Choroid plexus epithelial cell (primary cell): Measurements from ENCODE around the gene ADH7.
"Not testable (repeated sequence)": the region's sequence is repeated elsewhere in the genome, so short reads cannot be mapped to it uniquely, and the experiment has no call there.

Experiments used
- DNase-seq: peaks from one replicate; pipeline ENCODE4 v3.0.0-alpha.2; 2010; ENCODE audit warnings: low read depth
- H3K4me3 ChIP-seq: 2 replicates; pipeline ENCODE4 v1.5.1; 2011; ENCODE audit warnings: low read depth, mild to moderate bottlenecking, control low read depth, low read length, moderate library complexity
- TF ChIP-seq, protein P1 (sequence below): conservative IDR thresholded peaks from 2 replicates; pipeline ENCODE4 v1.5.1; 2011; ENCODE audit warnings: low read depth, mild to moderate bottlenecking, control low read depth, inconsistent platforms, low read length, moderate library complexity

Gene ADH7

GRCh38 chr4:99430106-99430505 lies 5.0 kb downstream of the ADH7 start:
- H3K4me3 ChIP-seq = no peak overlapping the region
- TF ChIP-seq, protein P1, sequence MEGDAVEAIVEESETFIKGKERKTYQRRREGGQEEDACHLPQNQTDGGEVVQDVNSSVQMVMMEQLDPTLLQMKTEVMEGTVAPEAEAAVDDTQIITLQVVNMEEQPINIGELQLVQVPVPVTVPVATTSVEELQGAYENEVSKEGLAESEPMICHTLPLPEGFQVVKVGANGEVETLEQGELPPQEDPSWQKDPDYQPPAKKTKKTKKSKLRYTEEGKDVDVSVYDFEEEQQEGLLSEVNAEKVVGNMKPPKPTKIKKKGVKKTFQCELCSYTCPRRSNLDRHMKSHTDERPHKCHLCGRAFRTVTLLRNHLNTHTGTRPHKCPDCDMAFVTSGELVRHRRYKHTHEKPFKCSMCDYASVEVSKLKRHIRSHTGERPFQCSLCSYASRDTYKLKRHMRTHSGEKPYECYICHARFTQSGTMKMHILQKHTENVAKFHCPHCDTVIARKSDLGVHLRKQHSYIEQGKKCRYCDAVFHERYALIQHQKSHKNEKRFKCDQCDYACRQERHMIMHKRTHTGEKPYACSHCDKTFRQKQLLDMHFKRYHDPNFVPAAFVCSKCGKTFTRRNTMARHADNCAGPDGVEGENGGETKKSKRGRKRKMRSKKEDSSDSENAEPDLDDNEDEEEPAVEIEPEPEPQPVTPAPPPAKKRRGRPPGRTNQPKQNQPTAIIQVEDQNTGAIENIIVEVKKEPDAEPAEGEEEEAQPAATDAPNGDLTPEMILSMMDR = no peak
- DNase-seq = no peak

DNA sequence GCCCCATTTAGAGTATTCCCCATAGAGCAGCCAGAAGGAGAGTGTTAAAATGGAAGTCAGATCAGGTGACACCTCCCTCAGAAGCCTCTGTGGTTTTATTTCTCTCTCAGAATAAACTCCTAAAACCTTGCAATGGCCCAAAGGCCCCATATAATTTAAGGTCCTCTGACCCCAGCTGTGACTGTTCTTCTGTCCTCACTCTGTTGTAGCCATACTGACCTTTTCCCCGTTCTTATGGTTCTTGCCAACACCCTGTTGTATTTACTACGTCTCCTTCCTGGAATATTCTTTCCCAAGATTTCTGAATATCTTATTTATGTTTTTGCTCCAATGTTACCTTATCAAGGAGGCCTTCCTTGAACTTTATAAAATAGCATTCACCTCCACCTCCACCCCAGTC lies 18.0 kb downstream of the ADH7 start:
- TF ChIP-seq, protein P1 = no peak

DNA sequence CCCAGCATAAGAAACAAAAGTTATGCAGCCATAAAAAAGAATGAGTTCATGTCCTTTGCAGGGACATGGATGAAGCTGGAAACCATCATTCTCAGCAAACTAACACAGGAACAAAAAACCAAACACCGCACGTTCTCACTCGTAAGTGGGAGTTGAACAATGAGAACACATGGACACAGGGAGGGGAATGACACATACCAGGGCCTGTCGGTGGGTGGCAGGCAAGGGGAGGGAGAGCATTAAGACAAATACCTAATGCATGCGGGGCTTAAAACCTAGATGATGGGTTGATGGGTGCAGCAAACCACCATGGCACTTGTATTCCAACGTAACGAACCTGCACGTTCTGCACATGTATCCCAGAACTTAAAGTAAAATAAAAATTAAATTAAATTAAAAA lies 19.4 kb downstream of the ADH7 start:
- TF ChIP-seq, protein P1 = peak; percentile 10
- H3K4me3 ChIP-seq = not testable (repeated sequence)

More for the DNA sequence above, 18.0 kb downstream of the ADH7 start:
- H3K4me3 ChIP-seq = no peak overlapping the region
- no peak for DNase-seq

DNA sequence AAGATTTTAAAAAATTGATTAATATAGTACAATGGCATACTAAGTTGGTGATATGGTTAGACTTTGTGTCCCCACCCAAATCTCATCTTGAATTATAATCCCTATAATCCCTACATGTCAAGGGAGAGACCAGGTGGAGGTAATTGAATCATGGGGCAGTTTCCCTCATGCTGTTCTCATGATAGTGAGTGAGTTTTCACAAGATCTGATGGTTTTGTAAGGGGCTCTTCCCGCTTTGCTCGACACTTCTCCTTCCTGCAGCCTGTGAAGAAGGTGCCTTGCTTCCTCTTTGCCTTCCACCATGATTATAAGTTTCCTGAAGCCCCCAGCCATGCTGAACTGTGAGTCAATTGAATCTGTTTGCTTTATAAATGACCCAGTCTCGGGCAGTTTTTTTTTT lies 20.2 kb downstream of the ADH7 start:
- DNase-seq, H3K4me3 ChIP-seq: not testable (repeated sequence)

More for the DNA sequence above, 19.4 kb downstream of the ADH7 start:
- not testable (repeated sequence) for DNase-seq

DNA sequence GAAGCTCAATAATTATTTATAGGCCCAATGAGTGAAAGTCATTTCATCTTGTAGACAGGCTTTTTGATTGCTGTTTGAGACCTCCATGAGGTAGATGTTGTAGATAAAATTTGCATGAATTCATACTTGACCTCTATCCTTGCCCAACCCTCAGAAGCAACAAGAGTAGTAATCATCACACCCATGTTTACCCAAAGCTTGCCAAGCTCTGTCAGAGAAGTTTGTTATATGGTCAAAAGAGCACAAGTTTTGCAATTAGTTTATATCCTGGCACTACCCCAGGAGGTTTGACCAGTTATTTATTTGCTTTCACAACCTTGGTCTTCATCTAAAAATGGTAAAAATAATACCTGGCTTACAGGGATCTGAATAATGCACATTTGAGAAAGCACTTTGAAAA lies 20.7 kb downstream of the ADH7 start:
- DNase-seq = no peak
- TF ChIP-seq, protein P1 = no peak
- H3K4me3 ChIP-seq = no peak overlapping the region

GRCh38 chr4:99413140-99413539 lies 22.0 kb downstream of the ADH7 start:
- DNase-seq = no peak
- TF ChIP-seq, protein P1 = no peak
- H3K4me3 ChIP-seq = no peak overlapping the region

DNA sequence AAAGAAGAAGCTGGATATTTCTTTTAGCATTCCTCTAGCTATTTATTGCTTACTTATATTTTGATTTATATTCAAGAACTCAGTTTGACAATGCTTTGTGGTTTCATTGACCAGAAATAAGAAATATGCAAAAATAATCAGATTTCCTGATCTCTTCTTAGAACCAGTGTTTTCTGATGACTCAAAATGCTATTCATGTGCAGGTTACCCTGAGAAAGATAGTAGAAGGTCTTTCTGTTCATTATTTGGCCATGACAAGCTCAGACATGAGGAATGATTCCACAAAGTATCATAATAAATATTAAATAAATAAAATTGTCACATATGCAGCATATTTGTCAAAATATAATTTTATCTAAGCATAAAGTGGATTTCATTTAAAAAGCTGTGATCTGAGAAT lies 24.1 kb downstream of the ADH7 start:
- H3K4me3 ChIP-seq = no peak overlapping the region
- no peak for DNase-seq
- TF ChIP-seq, protein P1 = no peak

DNA sequence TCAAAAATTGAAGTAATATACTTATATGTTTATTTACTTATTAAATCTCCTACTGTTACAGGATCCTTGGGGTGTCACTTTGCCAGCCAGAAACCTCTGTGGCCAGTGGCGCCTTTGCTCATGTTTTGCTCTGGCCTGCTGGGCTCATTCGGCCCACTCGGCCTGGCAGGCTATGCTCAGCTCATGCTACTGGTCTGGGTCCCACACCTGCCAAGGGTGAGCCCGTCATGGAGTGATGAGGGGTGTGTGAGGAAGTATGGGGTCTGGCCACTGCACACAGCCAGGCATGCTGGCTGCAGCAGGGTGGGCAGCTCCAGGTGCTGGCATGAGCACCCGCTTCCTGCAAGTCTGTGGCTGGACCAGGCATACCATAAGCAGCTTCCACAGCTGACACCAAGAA lies 25.1 kb downstream of the ADH7 start:
- no peak for DNase-seq
- TF ChIP-seq, protein P1 = no peak

More for the DNA sequence above, 25.1 kb downstream of the ADH7 start:
- no peak overlapping the region for H3K4me3 ChIP-seq
